Panc1 (cell line): Measurements from ENCODE around the gene ZSCAN20. TPM values are rescaled to one million over a fixed set of nuclear protein-coding genes. Genes with fewer than 3 reads are reported as not detected.

Source experiments
- ATAC-seq: fragments of 200-7000 bp; cut with Tn5 transposase; 2 replicates; pipeline ENCODE4 v1.9.1; 2020; ENCODE audit warnings: mild to moderate bottlenecking, moderate library complexity
- Bru-seq: library from RNA; stranded (reverse); fragments of 400-500 nt; gene quantifications from one replicate; lab custom pipeline; 2021; lab: Mats Ljungman, UMichigan
- BruChase-seq, 2 experiments: library from RNA; stranded (reverse); fragments of 400-500 nt; gene quantifications; one replicate each; lab custom pipeline; 2021; lab: Mats Ljungman, UMichigan
- BruUV-seq: library from RNA; stranded (reverse); fragments of 400-500 nt; replicated peaks from 2 replicates; lab custom pipeline; 2021; lab: Mats Ljungman, UMichigan
- CTCF ChIA-PET: fragments of 300-600 bp; sonication (Branson Sonifier 250); formaldehyde crosslinking; loops from one replicate; lab custom pipeline; 2022; ENCODE audit warnings: antibody characterized with exemption; lab: Charles Lee
- POLR2A ChIA-PET: fragments of 300-600 bp; sonication (Branson Sonifier 250); formaldehyde crosslinking; loops from one replicate; lab custom pipeline; 2022; ENCODE audit warnings: antibody characterized with exemption; lab: Charles Lee
- DNase-seq: peaks from one replicate; pipeline ENCODE4 v3.0.0-alpha.2; 2010; ENCODE audit warnings: low read depth, low spot score
- H3K27ac ChIP-seq: 2 replicates; pipeline ENCODE4 v1.5.1; 2011; ENCODE audit warnings: mild to moderate bottlenecking, low read length, inconsistent platforms
- H3K27me3 ChIP-seq: fragments of 200-500 bp; sonication (Bioruptor generic); 2 replicates; pipeline ENCODE4 v1.6.0; 2014; ENCODE audit warnings: low read length, inconsistent platforms; ENCODE audit not compliant: control insufficient read depth, insufficient read depth
- H3K36me3 ChIP-seq: fragments of 200-500 bp; sonication (Bioruptor generic); 2 replicates; pipeline ENCODE4 v1.5.1; 2014; ENCODE audit warnings: inconsistent platforms, mild to moderate bottlenecking, low read length, moderate library complexity; ENCODE audit not compliant: control insufficient read depth, insufficient read depth
- H3K4me1 ChIP-seq: 2 replicates; pipeline ENCODE4 v1.5.1; 2011; ENCODE audit warnings: inconsistent platforms, mild to moderate bottlenecking, low read length, moderate library complexity; ENCODE audit not compliant: control insufficient read depth, insufficient read depth
- H3K4me3 ChIP-seq, 2 experiments: 2 replicates each; pipeline ENCODE4 v1.5.1; 2011 to 2012; ENCODE audit warnings: low read depth in 2 of 2, low read length in 2 of 2, mild to moderate bottlenecking in 2 of 2, inconsistent platforms in 1 of 2, moderate library complexity in 1 of 2
- H3K9me3 ChIP-seq: fragments of 200-500 bp; sonication (Bioruptor generic); 2 replicates; pipeline ENCODE4 v1.5.1; 2014; ENCODE audit warnings: low read depth, mild to moderate bottlenecking, inconsistent platforms, low read length, moderate library complexity; ENCODE audit not compliant: control insufficient read depth, insufficient read depth
- POLR2AphosphoS5 ChIP-seq: IDR thresholded peaks from 2 replicates; pipeline ENCODE4 v1.6.1; 2012; ENCODE audit warnings: mild to moderate bottlenecking, low read depth, low read length, moderate library complexity
- REST ChIP-seq, 2 experiments: IDR thresholded peaks; 2 replicates each; pipeline ENCODE4 v1.6.1; 2011 to 2012; ENCODE audit warnings: low read depth in 2 of 2, control low read depth in 1 of 2, low read length in 1 of 2, mild to moderate bottlenecking in 1 of 2, moderate library complexity in 1 of 2; ENCODE audit not compliant: insufficient read depth in 1 of 2
- SIN3A ChIP-seq: IDR thresholded peaks from 2 replicates; pipeline ENCODE4 v1.6.1; 2012; ENCODE audit warnings: low read depth, mild to moderate bottlenecking, low read length, moderate library complexity, borderline replicate concordance; ENCODE audit not compliant: insufficient read depth
- TCF7L2 ChIP-seq: IDR thresholded peaks from 2 replicates; pipeline ENCODE4 v1.6.1; 2011; ENCODE audit warnings: mild to moderate bottlenecking, low read depth, low read length, inconsistent platforms
- in situ Hi-C: cut with HindIII; loops from 2 replicates; pipeline ENCODE4 v1.10.0; 2016; ENCODE audit warnings: low sequenced_read_pairs, low pct_unique_long_range_greater_than_20kb
- intact Hi-C: fragments of 100-400 bp; cut with micrococcal nuclease; formaldehyde crosslinking; loops from one replicate; pipeline ENCODE4 v1.10.0; 2022; ENCODE audit not compliant: unreplicated experiment
- long read RNA-seq: library from polyadenylated mRNA; unstranded; transcript quantifications from one replicate; pipeline ENCODE4 v2.0.0, GENCODE V29; 2021; ENCODE audit not compliant: unreplicated experiment
- polyA plus RNA-seq: library from polyadenylated mRNA; unstranded; fragments of >200 nt; gene quantifications from one replicate; pipeline ENCODE4 v1.2.1, GENCODE V29; 2012; ENCODE audit warnings: missing spikeins; ENCODE audit not compliant: insufficient read length
- total RNA-seq: library from RNA; stranded (reverse); gene quantifications from one replicate; pipeline ENCODE4 v1.2.1, GENCODE V29; 2021; ENCODE audit not compliant: unreplicated experiment
- TF ChIP-seq, protein P1 (sequence below): fragments of 450-650 bp; IDR thresholded peaks from 2 replicates; pipeline ENCODE4 v1.5.1; 2017; ENCODE audit warnings: mild to moderate bottlenecking

The ZSCAN20 gene
- total RNA-seq = 6.9 TPM
- 2.6 TPM for polyA plus RNA-seq
- Bru-seq, nascent RNA = percentile 67 among the genes with signal in this experiment
- BruChase-seq, experiment 1, labeled RNA remaining after a 2-hour chase = percentile 72 among the genes with signal in this experiment
- percentile 57 among the genes with signal in this experiment for BruChase-seq, experiment 2, labeled RNA remaining after a 6-hour chase
- long read RNA-seq, full-length matches to known transcripts = 2 of 11 reads
- long read RNA-seq, partial matches to known transcripts = 3 of 11 reads
- long read RNA-seq, other reads (novel, unspliced or antisense) = 6 of 11 reads

DNA sequence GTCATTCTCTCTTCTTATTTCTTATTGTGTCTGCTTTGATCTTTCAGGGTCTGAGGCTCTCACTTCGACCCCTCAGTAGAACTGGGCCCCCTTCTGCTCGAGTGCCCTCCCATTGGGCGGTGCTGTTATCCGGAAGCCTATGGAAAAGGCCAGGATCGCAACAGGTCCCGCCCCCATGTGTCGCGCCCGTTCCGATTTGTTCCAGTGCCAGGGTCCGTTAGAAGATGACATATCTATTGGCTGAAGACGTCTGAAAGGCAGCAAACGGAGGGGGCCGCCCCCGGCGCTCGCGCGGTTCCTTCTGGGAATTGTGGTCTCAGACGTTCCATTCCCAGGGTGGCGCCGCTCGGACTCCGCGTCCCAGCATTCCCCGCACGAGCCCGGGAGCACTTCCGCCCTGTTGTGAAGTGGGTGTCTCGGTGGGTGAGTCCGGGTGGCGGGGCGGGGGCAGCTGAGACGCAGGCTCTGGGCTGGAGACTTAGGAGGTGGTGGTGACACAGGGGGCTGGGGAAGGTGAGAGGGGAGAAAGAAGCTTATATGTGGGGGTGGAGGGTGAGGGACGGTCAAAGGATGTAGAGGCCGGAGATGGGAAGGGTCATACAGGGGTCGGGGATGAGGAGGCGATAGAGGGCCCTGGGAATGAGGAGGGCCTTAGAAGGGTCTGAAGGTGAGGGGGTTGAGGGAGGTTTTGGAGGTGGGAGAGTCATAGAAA is at the start of gene ZSCAN20:
TSS of gene ZSCAN20 (plus strand) at position 377 of the 712 bp plus-strand sequence. CDS start 6,644 bp downstream, outside the sequence.
- POLR2A ChIA-PET = interaction anchor here (0.7 kb wide), 1 partner anchor 393 kb away, joined by 3 read pairs; no protein-coding TSS in a partner anchor
- no TSS peak for BruUV-seq
- in situ Hi-C loops (no loop called here), intact Hi-C loops (loop anchor here (5.0 to 10.0 kb wide), 2 partner anchors 142 to 365 kb away; no protein-coding TSS in a partner anchor)
- ATAC-seq = peak; percentile 97
- peak; percentile 92 for DNase-seq
- peak within 1 kb of the TSS; percentile 87 for H3K27ac ChIP-seq
- H3K27me3 ChIP-seq = no peaks in the 10 kb centered on the region
- H3K4me3 ChIP-seq = peak within 1 kb of the TSS; percentile 65 to 83
- H3K9me3 ChIP-seq = no peaks in the 10 kb centered on the region
- TF ChIP-seq REST (IDR thresholded peaks at IDR 0.05; ENCODE audit: insufficient read depth in 1 of 2, low read depth in 2 of 2, low read length in 1 of 2) (no peak), POLR2AphosphoS5 (peak; percentile 76), TCF7L2 (0 out of 2 replicates have a peak, but pooled peaks have one; percentile 27)
- TF ChIP-seq, protein P1, sequence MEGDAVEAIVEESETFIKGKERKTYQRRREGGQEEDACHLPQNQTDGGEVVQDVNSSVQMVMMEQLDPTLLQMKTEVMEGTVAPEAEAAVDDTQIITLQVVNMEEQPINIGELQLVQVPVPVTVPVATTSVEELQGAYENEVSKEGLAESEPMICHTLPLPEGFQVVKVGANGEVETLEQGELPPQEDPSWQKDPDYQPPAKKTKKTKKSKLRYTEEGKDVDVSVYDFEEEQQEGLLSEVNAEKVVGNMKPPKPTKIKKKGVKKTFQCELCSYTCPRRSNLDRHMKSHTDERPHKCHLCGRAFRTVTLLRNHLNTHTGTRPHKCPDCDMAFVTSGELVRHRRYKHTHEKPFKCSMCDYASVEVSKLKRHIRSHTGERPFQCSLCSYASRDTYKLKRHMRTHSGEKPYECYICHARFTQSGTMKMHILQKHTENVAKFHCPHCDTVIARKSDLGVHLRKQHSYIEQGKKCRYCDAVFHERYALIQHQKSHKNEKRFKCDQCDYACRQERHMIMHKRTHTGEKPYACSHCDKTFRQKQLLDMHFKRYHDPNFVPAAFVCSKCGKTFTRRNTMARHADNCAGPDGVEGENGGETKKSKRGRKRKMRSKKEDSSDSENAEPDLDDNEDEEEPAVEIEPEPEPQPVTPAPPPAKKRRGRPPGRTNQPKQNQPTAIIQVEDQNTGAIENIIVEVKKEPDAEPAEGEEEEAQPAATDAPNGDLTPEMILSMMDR = no peak
- peaks cover 4% of the 10 kb centered on the region; the same call in 1 of the 2 replicates for H3K36me3 ChIP-seq
- H3K4me1 ChIP-seq = no peaks in the 10 kb centered on the region
- CTCF ChIA-PET = no interaction called here

- ChIA-PET CTCF (no interaction called here), POLR2A (no interaction called here)
- intact Hi-C loops = no loop called here
- Histone ChIP-seq H3K4me1 (no peaks in the 10 kb centered on the region), H3K4me3 (no peak overlapping the region), H3K27ac (no peak overlapping the region), H3K27me3 (peaks cover 2% of the 10 kb centered on the region; the same call in 1 of the 2 replicates), H3K9me3 (no peaks in the 10 kb centered on the region), H3K36me3 (no peaks in the 10 kb centered on the region; the same call in 1 of the 2 replicates)
- no peak for DNase-seq
- ATAC-seq = no peak
- TF ChIP-seq SIN3A (no peak), TCF7L2 (no peak), REST (IDR thresholded peaks at IDR 0.05; ENCODE audit: insufficient read depth in 1 of 2, low read depth in 2 of 2, low read length in 1 of 2) (no peak), POLR2AphosphoS5 (no peak)
- TF ChIP-seq, protein P1 = no peak
- in situ Hi-C loops = no loop called here
- no TSS peak for BruUV-seq
These were observed 48.2 kb upstream of the ZSCAN20 start for GRCh38 chr1:33424205-33424604.
